ENCODE data around the gene BABAM1.
"Not testable (repeated sequence)": the region's sequence is repeated elsewhere in the genome, so short reads cannot be mapped to it uniquely, and the experiment has no call there.

Gene BABAM1

GRCh38 chr19:17275441-17276175, 8.4 kb downstream of the BABAM1 start:
- no peak for DNase-seq

GRCh38 chr19:17279436-17279835, 12.2 kb downstream of the BABAM1 start:
- no peak for DNase-seq

DNA sequence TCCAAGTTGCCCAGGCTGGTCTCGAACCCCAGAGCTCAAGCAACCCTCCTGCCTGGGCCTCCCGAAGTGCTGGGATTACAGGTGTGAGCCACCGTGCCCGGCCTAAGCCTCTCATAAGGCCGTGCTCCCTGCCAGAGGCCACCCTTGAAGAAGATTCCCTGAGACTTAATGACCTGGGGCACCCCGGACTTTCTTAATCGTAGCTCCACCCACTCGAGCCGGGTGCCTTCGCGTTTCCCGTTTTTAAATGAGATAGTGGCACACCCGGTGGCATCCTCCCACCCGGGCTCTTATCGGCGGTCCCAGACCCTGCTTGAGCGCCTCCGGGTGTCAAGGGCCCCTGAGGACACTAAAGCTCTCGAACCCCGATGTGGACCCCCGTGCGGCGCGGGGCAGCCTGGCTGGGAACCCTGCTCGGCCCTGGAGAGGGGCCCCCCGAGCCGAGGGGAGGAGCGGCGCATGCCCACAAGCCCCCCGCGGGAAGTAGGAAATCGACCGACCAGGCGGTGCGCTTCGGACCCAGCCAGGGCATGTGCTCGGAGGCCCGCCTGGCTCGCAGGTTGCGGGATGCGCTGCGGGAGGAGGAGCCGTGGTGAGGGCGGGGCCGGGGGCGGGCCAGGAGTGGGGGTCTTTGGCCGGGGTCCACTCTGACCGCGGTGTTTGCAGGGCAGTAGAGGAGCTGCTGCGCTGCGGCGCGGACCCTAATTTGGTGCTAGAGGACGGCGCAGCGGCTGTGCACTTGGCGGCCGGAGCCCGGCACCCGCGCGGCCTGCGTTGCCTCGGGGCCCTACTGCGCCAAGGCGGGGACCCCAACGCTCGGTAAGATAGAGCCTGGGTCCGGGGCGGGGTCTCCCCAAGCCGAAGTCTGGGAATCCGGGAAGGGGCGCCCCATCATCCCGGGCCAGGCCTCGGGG, 14.4 kb downstream of the BABAM1 start, which contains the start of gene ANKLE1:
Gene ANKLE1 (plus strand): TSS at position 511 of the 914 bp plus-strand sequence. CDS start 20 bp downstream, at position 531.
- peak in 1 of 2 donors; percentile 46 for DNase-seq

DNA sequence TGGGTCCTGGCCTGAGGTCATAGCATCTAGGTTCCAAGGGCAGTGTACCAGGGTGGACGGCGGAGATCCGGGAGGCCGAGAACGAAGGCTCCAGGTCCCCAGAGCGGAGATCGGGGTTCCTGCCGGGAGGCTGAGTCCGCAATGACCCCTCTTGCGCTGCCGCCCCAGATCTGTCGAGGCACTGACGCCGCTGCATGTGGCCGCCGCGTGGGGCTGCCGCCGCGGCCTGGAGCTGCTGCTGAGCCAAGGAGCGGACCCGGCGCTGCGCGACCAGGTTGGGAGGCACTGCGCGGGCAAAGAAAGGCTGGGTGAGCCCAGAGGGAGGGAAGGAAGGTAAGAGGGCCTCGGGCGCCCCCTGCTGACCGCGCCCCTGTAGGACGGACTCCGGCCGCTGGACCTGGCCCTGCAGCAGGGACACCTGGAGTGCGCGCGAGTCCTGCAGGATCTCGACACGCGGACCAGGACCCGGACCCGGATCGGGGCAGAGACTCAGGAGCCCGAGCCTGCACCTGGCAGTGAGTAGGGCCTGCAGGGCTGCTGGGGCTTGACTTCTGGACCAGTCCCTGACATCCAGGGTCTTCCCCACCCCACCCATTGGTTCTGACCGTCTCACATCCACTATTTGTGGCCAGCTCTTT, 15.4 kb downstream of the BABAM1 start:
- peak; percentile 72 to 77 for DNase-seq

DNA sequence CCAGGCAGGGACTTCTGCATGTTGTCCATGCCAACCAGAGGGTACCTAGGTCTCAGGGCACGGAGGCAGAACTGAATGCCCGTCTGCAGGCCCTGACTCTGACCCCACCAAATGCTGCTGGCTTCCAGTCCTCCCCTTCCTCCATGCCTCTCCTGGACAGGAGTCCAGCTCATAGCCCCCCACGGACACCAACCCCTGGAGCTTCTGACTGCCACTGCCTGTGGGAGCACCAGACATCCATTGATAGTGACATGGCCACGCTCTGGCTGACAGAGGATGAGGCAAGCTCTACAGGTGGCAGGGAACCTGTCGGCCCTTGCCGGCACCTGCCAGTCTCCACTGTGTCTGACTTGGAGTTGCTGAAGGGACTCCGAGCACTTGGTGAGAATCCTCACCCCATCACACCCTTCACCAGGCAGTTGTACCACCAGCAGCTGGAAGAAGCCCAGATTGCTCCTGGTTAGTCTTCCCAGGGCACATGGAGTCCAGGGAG, 16.3 kb downstream of the BABAM1 start:
- DNase-seq: no peak

GRCh38 chr19:17285415-17286135, 18.3 kb downstream of the BABAM1 start:
- no peak for DNase-seq

- DNase-seq: no peak
Observed at GRCh38 chr19:17286263-17286662, 19.0 kb downstream of the BABAM1 start.

DNA sequence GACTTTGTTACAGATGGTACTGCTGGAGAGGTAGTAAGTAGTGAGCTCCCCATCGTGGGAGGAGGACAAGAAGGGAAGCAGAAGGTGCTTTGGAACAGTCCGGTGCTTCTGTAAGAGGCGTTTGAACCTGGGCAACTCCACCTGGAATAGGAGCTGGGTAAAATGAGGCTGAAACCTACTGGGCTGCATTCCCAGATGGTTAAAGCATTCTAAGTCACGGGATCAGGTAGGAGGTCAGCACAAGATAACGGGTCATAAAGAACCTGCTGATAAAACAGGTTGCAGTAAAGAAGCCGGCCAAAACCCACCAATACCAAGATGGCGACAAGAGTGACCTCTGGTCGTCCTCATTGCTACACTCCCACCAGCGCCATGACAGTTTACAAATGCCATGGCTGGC, 19.5 kb downstream of the BABAM1 start:
- DNase-seq: no peak

DNA sequence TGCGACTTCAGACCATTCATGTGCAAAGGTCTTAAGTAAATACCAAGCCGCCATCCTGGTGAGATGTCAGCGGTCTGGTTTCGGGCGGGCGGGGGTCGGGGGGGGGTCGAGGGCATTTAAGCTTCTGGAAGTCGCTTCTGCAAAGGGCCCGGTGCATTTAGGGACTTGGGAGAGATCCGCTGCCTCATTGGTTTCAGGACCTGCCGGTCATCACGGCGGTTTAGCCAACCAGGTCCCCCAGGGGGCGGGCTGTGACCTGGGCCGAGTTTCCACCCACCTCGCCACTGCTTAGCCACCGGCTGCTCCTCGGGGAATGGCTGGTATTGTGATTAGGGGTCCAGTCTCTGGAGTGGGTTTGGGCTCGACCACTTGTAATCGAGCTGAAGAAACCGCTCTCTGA, 22.2 kb downstream of the BABAM1 start:
- peak in 1 of 2 donors; percentile 23 for DNase-seq

- DNase-seq: peak; percentile 72 to 75
Observed at GRCh38 chr19:17292301-17293074, 25.2 kb downstream of the BABAM1 start.

DNA sequence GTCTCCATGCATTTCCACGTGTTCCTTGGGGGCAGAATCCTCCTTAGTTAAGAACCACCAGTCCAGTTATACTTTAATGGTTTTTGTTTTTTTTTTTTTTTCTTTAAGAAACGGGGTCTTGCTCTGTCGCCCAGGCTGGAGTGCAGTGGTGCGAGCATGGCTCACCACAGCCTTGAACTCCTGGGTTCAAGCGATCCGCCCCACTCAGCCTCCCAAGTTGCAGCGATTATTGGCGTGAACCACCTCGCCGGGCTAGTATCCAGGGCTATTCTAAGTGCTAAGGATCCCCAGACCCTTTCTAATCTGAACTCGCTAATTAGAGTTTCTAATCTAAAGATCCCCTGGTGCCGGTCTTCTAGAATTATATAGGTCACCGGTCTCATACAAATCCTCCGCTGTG, 26.4 kb downstream of the BABAM1 start:
- no peak for DNase-seq

- DNase-seq: peak; percentile 32 to 50
Observed at GRCh38 chr19:17294051-17294891, 27.0 kb downstream of the BABAM1 start.

GRCh38 chr19:17295551-17295950, 28.3 kb downstream of the BABAM1 start:
- not testable (repeated sequence) for DNase-seq

- no peak for DNase-seq
Observed at GRCh38 chr19:17296273-17296672, 29.0 kb downstream of the BABAM1 start.

DNA sequence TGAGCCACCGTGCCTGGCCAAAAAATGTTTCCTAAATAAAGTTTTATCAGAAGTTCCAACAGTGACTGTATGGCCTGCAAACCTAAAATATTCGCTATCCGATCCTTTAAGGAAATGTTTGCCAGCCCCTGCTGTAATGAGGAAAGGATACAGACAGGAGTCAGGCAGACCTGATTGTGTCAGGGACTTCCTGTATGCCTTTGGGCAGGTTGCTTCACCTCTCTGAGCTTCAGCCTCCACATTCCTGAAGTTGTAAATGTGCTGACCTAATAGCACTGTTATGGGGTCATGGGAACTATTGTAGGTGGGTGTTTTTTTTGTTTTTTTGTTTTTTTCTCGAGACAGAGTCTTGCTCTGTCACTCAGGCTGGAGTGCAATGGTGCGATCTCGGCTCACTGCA, 29.7 kb downstream of the BABAM1 start:
- no peak for DNase-seq

DNA sequence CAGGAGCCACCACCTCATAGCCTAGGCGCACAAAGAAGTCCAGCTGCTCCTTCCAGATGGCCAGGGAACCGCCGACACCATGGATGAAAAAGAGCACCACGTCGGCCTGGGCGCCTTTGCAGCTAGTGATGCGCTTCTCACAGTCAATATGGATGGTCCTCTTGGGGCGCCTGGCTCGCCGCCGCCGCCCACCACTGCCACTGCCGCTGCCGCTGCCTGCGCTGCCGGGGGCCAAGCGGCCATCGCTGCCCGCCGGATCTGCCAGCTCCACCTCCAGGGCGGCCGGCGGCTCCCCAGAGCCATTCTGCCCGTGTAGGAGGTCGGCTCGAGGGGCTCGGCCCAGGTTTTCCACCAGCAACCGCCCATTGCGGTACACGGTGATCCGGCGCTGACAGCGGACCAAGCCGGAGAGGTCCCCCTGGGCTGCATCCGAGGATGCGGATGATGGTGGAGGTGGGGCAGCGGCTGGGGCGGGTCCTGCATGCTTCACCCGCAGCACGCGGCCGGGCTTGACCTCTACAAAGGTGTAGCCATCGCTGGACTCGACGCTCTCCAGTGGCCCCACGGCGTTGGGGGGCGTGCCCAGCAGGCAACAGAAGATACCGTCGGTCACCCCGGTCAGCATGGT, 33.9 kb downstream of the BABAM1 start:
- DNase-seq: no peak

- DNase-seq: peak; percentile 37
Observed at GRCh38 chr19:17302391-17303166, 35.3 kb downstream of the BABAM1 start.

GRCh38 chr19:17303167-17303939, 36.1 kb downstream of the BABAM1 start, which contains the start of gene ABHD8:
Gene ABHD8, minus strand, starts transcription at chr19:17303425. Its CDS starts 1,809 bp downstream, at chr19:17301616.
- peak; percentile 91 to 92 for DNase-seq

- DNase-seq: no peak
Observed at GRCh38 chr19:17303940-17304267, 36.7 kb downstream of the BABAM1 start.

All from activated CD4-positive, alpha-beta T cell treated with anti-CD3 and anti-CD28 coated beads for 4 hours (primary cell).